GM21786 (cell line): ENCODE measurements around the gene DENND6B.

Experiments used
- ATAC-seq: cut with Tn5 transposase; IDR thresholded peaks from one replicate; pipeline ENCODE4 v1.9.1; 2021; ENCODE audit not compliant: unreplicated experiment

DENND6B gene

DNA sequence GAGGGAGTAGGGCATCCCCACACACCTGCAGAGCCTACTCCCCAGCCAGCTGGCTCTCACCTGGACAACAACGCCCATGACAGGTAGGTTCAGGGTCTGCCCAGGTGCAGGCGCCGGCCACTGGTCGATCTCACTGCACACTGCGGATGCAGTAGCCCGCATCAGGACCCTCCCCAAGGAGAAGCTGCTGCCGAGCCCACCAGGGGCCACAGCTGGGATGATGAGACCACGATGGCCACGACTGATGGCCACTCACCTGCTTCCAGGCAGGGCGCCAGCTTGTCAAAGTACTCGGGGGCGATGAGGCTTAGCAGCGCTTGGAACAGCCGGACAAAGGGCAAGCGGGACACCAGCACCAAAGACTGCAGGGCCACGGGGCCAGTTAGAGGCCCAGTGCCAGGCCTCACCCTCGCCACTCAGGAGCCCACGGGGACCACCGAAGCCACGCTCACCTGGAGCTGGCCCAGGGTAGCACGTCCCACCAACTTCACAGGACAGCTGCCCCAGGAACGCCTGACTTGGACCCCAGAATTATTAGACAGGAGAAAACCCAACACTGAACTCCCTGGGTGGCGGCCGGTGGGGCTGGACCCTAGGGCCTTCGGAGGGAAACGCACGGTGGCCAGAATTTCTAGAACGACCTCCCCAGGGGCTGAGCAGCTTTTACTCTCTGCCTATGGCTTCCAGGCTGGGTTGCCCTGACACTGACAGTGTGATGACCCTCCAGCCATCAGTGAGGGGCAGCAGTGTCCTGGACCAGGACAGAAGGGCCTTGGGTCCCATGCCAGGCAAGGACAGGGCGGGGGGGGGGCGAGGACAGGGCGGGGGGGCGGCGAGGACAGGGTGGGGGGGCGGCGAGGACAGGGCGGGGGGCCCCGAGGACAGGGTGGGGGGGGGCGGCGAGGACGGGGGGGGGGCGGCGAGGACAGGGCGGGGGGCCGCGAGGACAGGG lies 10.4 kb downstream of the DENND6B start:
- ATAC-seq = no peak

DNA sequence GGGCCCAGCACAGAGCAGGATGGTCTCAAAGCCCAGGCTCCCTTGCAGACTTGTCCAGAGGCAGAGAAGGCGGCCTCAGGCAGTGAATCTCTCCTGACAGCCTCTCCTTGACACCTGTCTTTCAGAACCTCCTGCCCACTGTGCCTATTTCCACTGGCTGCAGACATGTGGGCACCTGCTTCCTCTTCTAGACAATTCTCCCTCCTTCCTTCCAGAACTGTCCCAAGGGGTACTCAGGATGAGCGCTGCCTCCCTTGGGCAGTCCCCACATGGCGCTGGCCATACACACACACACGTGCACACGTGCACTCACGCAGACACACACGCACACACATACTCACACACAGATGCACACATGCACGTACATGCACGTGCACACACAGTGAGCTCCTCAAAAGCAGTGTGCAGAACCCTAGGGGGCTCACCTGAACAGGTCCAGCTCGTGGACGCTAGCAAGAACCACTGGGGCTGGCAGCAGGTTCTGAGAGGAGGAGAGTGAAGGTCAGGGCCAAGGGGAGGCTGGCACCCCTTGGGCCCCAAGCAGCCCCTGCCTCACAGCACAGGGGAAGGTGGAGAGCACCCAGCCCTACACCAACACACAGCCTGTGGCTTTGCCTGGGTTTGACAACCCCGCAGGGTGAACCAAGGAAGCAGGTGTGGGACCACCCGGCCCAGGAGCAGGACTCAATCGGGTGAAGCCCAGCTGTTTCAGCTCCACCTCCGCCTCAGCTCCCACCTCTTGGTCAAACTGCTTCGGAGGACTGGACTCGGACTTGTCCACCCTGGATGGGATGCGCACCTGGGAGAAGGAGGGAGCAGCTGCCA lies 11.3 kb downstream of the DENND6B start:
- no peak for ATAC-seq

DNA sequence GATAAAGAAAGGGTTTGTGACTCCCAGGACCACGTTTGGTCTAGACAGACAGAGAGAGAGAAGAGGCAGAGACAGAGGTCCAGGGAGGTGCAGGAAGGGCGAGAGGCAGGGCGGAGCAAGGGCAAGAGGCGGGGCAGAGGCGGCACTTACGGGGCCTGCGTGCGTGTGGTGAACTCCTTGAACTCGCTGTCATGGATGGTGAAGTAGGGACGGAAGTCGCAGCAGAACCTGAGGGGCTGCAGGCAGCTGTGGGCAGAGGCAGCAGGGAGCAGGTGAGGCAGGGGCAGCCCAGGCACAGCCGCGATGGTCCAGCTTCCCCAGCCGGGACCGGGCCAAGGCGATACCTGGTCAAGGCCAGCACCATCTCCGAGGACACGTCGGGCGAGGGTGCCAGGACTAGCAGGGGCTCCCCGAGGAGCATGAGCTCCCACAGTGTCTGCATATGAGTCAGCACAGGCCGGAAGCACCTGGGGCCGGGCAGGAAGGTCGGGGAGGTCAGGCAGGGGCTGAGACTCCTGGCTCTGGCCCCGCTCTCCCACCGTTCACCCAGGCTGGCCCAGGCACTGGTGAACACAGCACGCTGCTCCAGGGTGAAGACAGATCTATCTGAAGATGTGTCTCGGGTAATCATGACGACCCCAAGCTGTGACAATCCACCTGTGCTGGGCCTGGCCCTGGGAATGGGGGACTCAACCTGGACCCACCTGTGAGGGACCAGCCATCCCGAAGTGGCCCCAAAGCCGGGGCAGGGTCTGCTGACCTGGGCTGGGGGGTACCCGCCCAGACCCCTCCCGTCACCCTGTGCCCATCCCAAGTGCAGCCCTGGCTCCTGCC lies 12.1 kb downstream of the DENND6B start:
- peak; percentile 76 for ATAC-seq

DNA sequence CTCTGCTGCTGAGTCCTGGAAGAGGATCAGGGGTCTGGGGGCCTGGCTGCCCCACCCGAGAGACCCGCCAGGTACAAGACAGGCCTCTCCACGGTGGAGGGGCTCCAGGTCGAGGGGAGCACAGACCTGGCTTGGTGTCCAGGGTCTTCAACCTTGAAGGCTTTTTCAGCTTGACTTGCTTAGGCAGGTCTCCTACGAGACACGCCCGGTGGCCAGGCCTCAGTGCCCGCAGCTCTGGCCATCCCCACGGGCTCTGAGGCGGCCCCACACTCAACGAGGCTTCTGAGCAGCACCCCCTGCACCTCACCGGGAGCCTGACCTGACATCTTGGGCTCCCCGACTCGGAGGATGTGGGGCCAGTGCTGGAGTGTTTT lies 12.7 kb downstream of the DENND6B start:
- no peak for ATAC-seq

DNA sequence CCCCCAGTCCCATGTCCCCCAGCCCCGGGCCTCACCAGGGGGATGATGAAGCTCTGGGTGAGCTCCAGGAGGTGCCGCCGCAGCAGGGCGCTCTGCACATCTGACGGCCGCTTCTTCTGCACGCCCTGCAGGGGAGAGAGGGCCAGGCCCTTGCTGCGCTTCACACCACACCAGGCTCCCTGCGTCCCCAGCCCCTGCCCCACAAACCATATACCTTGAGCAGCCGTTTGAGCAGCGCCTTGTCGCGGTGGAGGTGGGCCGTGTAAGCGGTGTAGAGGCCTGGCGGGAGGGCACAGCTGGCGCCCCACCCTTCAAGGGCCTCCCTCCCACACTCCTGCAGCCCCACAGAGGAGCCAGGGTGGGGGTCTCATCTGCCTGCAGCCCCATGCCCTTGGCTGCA lies 13.2 kb downstream of the DENND6B start:
- ATAC-seq = no peak

DNA sequence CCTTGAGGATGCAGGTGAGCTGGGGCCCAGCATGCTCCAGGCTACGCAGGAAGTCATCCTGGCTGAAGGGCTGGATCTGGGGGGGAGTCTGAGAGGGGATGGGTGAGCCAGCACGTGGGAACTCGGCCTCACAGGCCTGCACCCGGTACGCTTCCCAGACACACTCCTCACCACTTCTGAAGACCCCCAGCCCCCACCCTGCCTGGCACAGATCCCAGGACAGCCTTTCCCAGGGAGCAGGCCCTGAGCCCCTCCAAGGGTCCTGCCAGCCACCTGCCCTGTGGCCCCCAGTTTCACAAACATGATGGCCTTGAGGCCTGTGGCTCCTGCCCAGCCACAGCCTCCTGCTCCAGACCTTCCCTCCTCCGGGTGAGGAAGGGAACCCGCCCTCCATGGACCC lies 13.8 kb downstream of the DENND6B start:
- no peak for ATAC-seq

DNA sequence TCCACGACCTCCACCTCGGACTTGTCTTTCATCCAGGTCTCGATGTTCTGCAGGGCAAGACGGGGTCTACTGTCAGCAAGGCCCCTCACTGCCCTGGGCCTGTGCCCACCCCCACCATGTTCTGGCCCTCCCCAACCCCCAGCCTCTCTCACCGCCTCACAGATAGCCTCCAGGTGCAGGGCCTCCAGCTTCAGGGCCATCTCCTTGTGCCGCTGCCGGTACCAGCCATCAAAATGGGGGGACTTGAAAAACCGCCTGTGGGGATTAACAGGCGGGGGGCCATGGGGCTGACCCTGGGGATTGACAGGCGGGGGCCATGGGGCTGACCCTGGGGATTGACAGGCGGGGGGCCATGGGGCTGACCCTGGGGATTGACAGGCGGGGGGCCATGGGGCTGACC lies 14.4 kb downstream of the DENND6B start:
- no peak for ATAC-seq

DNA sequence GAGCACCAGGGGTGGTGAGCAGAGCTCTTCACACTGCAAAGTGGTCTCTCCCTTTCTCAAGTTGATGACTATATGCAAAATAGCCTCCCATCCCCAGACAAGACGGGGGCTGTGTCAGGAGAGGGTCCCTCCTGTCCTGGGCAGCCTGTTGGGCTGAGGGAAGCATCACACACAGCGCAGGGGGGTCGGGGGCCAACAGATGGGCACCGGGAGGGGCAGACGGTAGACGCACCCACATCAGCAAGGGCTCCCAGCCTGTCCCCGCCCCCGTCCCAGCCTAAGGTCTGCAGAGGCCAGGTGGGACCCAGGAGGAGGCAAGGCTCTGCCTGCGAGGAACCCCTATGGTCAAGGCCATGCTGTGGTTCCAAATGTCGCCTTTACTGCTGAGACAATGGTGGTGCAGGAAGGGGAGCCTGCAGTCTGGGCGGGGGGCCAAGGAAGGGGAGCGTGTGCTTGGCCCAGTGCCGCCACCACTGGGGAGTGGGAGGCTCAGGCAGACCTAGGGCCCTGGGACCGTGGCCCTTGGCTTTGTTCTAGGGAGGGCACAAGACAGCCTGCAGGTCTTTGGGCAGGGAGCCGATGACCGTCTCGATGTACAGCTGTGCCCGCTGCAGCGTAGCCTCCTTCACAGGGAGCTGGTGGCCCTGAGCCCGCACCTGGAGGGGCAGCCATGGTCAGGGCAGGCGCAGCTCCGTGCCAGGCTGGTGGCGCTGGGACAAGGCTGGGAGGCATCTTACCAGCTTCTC lies 15.0 kb downstream of the DENND6B start:
- ATAC-seq = no peak

DNA sequence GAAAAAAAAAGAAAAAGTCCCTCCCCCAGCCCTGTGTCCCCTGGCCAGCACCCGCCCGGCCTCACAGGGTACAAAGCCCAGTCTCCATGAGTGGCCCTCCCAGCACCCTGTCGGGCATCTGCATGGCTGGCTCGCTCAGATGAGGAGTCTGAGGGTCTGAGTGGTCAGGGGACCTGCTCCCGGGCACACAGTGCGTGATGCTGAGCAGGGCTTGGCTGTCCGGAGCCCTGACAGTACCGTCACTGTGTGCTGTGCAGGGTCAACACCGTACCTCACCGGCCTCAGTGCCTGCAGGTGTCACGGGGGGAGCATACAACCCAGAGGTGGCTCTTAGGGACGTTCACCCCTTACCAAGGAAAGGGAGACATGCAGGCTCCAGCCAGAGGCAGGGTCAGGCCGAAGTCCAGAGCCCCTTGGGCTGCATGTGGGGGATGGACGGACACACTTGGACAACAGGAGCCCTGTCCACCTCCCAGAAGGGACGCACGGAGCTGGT lies 15.8 kb downstream of the DENND6B start:
- no peak for ATAC-seq

DNA sequence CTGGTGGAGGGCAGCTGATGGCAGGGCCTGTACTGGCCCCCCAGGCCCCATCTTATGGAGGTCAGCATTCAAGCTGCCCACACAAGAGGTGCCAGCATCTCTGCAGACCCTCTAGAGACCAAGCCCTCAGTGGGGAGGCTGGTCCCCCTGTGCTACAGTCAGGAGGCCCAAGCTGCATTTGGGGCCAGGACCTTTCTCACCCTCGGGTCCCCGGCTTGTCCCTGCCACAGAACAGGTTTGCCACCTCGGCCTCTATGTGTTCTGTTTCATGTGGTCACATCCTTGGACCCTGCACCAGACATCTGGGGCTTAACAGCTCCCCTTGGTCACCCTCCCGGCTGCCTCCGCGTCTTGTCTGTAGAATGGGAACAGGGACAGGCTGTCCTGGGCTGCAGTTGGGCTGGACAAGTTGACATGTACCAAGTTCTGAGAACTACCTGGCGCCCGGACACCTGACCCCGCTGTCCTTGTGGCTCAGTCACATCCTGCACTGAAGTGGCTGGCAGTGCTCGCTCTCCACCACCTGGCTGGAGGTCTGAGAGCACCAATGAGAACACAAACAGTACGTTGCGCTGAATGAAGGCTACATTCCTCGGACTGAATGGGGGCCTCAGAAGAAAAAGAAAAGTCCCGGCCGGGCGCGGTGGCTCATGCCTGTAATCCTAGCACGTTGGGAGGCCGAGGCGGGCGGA lies 16.6 kb downstream of the DENND6B start:
- no peak for ATAC-seq

DNA sequence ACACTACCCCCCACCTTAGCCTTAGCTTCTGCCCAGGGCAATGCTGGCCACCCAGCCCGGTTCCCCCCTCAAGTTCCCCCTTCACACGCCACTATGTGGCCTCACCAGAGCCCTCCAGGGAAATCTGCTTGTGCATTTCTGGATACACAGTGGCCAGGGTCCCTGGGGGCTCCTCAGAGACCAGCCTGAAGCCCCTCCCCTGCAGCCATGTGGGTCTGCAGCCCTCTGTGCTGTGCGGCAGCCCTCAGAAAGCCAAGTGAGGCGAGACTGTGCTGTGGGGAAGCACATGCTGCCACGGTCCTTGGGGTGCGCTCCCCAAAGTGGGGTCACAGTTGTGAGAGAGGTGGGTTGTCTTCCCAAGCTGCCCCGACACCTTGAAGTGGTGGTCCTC lies 17.2 kb downstream of the DENND6B start:
- ATAC-seq = no peak

DNA sequence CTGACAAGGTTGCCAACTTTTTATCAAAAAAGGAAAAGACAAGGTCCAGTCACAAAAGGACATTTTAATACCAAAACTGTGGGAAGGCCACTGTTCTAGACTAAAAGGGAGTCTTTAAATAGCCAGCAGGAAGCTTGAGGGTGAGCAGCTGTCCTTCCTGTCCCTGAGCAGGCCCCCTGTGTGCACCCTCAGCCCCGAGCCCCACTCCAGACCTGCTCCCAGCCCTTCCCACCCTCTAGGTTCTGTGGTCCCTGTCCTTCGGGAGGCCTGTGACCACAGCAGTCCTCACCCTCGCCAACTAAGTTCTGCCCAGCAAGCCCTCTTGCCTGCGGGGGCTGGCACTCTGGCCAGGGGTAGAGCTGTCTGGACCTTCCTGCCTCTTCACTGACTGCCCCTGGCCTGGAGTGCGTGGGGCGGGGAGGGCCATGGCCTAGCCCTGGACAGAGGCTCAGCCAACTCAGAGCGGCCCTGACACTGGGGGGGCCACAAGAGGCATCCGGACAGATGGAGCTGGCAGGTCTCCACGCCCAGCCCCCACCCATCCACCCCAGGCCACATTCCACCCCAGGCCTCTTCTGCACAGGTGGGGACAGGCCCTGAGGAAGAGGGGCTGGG lies 17.7 kb downstream of the DENND6B start:
- no peak for ATAC-seq

DNA sequence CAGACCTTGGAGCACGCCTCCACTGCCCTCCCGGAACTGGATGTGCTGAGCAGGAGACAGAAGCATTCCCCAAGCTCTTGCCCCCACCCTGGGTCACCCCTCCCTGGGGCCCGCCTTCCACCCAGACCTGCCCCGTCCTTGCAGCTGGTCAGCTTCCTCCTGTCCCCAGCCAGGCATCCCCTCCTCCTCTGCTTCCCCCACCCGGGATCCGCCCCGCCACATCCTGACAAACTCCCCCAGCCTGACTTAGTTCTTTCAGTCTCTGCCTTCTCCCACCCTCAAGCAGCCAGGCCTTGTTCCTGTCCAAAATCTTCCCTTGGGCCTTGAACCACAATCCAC lies 18.2 kb downstream of the DENND6B start:
- no peak for ATAC-seq

DNA sequence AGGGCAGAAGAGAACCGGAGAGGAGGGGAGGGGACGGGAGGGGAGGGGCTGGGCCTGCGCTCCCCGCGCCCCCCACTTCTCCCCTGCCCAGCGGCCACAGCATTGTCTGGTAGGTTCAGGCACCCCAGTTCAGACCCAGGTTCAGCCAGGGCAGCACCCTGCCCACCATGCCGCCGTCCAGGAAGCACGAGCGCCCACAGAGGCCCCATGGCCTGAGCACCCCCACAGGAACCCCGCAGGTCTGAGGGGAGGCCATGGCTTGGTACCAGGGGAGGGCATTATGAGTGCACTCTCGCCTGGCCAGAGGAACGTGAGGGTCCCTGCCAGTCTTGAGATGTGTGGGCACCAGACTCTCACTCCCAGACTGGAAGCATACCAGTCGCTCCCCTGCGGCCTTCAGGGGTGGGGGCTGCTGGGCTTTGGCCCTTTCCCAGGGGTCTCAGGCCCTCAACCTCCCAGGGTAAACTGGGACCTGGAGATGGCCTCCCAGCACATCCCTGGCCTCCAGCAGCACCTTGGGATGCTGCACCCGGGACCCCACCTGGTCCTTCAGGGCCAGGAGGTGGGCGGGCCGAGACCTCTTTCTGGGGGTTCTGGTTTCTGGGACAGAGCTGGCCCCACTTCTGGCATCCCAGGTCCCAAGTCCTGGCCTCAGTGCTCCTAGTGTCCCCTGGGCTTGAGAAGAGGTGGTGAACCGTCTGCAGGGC lies 18.8 kb downstream of the DENND6B start:
- no peak for ATAC-seq

DNA sequence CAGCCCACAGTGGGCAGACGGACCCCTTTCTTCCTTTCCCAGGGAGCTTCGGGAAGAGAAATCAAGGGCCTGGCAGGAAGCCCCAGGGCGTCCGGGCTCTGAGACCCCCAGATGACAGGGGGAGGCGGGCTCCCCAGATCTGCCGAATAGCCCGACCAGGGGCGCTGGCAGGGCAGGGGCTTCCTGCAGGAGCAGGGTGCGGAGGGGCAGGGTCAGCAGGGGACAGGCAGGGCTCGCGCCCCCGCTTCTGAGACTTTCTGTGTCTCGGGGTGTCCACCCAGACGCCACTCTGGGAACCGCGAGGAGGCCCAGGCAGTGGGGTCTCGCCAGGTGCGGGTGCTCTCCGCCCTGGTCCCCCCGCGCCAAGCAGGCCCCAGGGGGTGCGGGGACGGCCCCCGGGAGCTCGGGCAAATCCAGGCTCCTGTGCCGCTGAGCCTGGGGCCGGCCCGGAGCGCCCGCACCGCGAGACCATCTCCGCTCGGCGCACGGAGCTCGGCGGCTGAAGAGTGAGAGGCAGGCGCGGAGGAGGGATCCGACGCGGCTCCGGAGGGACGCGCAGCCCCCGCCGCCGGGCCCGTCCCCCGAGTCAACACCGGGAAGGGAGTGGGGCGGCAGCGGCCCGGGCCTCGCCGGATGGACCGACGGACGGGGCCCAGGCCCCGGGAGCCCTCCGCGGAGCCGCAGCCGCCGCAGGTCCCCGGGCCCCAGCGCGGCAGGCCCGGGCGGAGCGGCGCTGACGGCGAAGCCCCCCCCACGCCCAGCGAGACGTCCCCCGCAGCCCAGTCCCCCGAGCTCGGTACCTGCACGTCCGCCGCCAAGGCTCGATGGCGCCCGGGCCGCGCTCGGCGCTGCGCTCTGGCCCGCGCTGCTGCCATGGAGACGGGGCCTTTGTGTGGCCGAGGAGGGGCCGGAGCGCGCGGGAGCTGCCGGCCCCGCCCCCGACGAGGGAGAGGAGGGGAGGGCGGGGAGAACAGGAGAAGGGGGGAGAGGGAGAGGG lies 19.8 kb downstream of the DENND6B start, which contains the start of gene PLXNB2:
Gene PLXNB2, minus strand, starts transcription at position 894 of the 997 bp plus-strand sequence. CDS start 17,062 bp downstream, outside the sequence.
- ATAC-seq = no peak

DNA sequence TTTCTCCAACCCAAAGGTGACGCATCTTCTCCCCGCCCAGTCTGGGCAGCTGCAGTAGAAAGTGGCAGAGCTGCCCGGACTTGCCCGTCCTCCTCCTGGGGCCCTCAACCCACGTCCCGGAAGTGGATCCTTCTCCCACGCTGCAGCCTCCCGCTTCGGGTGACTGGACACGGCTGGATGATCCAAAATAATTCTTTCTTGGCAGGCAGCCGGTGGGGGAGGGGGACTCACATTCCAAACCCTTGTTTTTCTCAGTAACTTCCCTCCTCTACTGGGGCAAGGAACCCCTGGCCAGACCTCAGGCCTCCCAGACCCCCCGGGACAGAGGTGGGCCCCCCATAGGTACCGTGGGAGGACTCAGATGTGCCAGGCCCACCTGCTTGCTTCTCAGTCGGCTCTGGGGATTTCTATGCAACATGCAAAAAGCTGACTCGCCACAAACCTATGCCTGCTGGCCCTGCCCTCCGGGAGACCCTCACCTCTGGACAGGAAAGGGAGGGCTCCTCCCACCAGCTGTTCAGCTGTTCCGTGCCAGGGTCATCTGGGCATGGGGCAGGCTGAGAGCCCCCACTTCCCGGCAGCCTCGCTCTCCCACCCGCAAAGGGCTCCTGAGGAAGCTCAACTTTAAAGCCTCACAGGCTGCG lies 20.8 kb downstream of the DENND6B start:
- no peak for ATAC-seq

DNA sequence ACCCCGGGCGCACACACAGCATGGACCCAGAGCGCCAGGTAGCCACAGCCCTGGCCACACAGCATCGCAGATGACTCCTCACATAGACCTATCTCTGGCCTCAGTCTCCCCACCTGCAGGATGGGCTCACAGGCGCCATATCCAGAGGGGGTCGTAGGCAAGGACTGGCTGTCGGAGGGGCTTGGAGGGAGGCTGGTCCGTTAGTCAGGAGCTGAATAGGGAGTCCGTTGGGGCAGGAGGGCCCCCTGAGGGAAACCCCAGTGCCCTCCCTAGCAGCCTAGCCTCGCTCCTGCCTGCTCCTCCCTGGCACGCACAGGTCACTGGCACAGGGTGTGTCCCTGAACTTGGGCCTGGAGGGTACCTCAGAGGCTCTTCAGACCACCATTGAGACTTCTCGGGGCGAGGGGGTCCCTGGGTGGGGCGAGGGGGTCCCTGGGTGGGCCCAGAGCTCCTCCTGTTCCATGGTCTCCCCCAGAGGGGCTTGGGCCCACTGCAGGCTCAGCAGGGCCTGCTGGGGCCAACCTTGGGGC lies 21.4 kb downstream of the DENND6B start:
- no peak for ATAC-seq
